HEK293 (cell line): ENCODE measurements around the gene B3GLCT.

Experiments
- CTCF ChIA-PET: fragments of 350-600 bp; formaldehyde crosslinking; extraction: SDS; loops from one replicate; lab custom pipeline; 2021; ENCODE audit warnings: antibody characterized with exemption; lab: Yijun Ruan, JAX
- POLR2A ChIA-PET: fragments of 300-600 bp; formaldehyde crosslinking; extraction: SDS; loops from one replicate; lab custom pipeline; 2020; ENCODE audit warnings: antibody characterized with exemption, inconsistent platforms; lab: Yijun Ruan, JAX
- H3K27ac ChIP-seq: fragments of 200-500 bp; sonication (Bioruptor generic); 2 replicates; pipeline ENCODE4 v1.5.1; 2014; ENCODE audit warnings: low read depth, low read length, control low read depth, inconsistent platforms; ENCODE audit errors: extremely low read depth
- H3K36me3 ChIP-seq, 2 experiments: fragments of 200-500 bp in 1 of 2; sonication (Bioruptor generic) in 1 of 2; 1 replicate in 1 of 2; 2 replicates in 1 of 2; pipeline ENCODE4 v1.5.1; 2014 to 2017; ENCODE audit warnings: inconsistent platforms in 2 of 2, low read length in 2 of 2; ENCODE audit not compliant: control insufficient read depth in 2 of 2, insufficient read depth in 1 of 2
- H3K4me1 ChIP-seq: fragments of 200-500 bp; sonication (Bioruptor generic); 2 replicates; pipeline ENCODE4 v1.5.1; 2014; ENCODE audit warnings: mild to moderate bottlenecking, low read length, inconsistent platforms; ENCODE audit not compliant: control insufficient read depth, insufficient read depth
- H3K4me3 ChIP-seq: 2 replicates; pipeline ENCODE4 v1.5.1; 2011; ENCODE audit warnings: low read depth, mild to moderate bottlenecking, control low read depth, low read length, moderate library complexity
- H3K9me3 ChIP-seq: fragments of 200-500 bp; sonication (Bioruptor generic); 2 replicates; pipeline ENCODE4 v1.5.1; 2014; ENCODE audit warnings: low read depth, low read length, inconsistent platforms; ENCODE audit not compliant: control insufficient read depth, insufficient read depth
- GLIS2 ChIP-seq: fragments of 450-650 bp; formaldehyde crosslinking; IDR thresholded peaks from 2 replicates; pipeline ENCODE4 v1.5.1; 2016; ENCODE audit warnings: missing biosample characterization, missing genetic modification characterization
- IKZF3 ChIP-seq: fragments of 450-650 bp; IDR thresholded peaks from 2 replicates; pipeline ENCODE4 v1.5.0; 2018; ENCODE audit warnings: missing biosample characterization, mild to moderate bottlenecking, missing genetic modification characterization, moderate library complexity
- KLF16 ChIP-seq: fragments of 450-650 bp; formaldehyde crosslinking; IDR thresholded peaks from 2 replicates; pipeline ENCODE4 v1.5.1; 2017; ENCODE audit warnings: missing biosample characterization, missing genetic modification characterization
- SETDB1 ChIP-seq: IDR thresholded peaks from one replicate; pipeline ENCODE4 v1.6.1; 2017; ENCODE audit warnings: mild to moderate bottlenecking, low read length, moderate library complexity, mixed read lengths; ENCODE audit not compliant: insufficient read length
- YY1 ChIP-seq: fragments of 450-650 bp; formaldehyde crosslinking; IDR thresholded peaks from 2 replicates; pipeline ENCODE4 v1.5.1; 2018; ENCODE audit warnings: missing biosample characterization, missing genetic modification characterization
- YY2 ChIP-seq: fragments of 450-650 bp; formaldehyde crosslinking; IDR thresholded peaks from 2 replicates; pipeline ENCODE4 v1.5.1; 2016; ENCODE audit warnings: missing biosample characterization, missing genetic modification characterization
- ZFP41 ChIP-seq: fragments of 450-650 bp; formaldehyde crosslinking; IDR thresholded peaks from 2 replicates; pipeline ENCODE4 v1.5.1; 2016; ENCODE audit warnings: missing biosample characterization, missing genetic modification characterization, borderline replicate concordance
- ZNF132 ChIP-seq: fragments of 450-650 bp; formaldehyde crosslinking; IDR thresholded peaks from 2 replicates; pipeline ENCODE4 v1.5.1; 2017; ENCODE audit warnings: missing biosample characterization, missing genetic modification characterization, borderline replicate concordance
- ZNF155 ChIP-seq: fragments of 450-650 bp; formaldehyde crosslinking; IDR thresholded peaks from 2 replicates; pipeline ENCODE4 v1.5.1; 2016; ENCODE audit warnings: missing biosample characterization, missing genetic modification characterization
- ZNF184 ChIP-seq: fragments of 450-650 bp; IDR thresholded peaks from 2 replicates; pipeline ENCODE4 v1.5.1; 2018; ENCODE audit warnings: missing biosample characterization, mild to moderate bottlenecking, missing genetic modification characterization
- ZNF311 ChIP-seq: fragments of 450-650 bp; formaldehyde crosslinking; IDR thresholded peaks from 2 replicates; pipeline ENCODE4 v1.5.1; 2017; ENCODE audit warnings: missing biosample characterization, missing genetic modification characterization, borderline replicate concordance
- ZNF324 ChIP-seq: fragments of 450-650 bp; formaldehyde crosslinking; IDR thresholded peaks from 2 replicates; pipeline ENCODE4 v1.5.1; 2016; ENCODE audit warnings: missing biosample characterization, missing genetic modification characterization
- ZNF37A ChIP-seq: fragments of 450-650 bp; IDR thresholded peaks from 2 replicates; pipeline ENCODE4 v1.5.1; 2018; ENCODE audit warnings: missing biosample characterization, missing genetic modification characterization
- ZNF473 ChIP-seq: fragments of 450-650 bp; formaldehyde crosslinking; IDR thresholded peaks from 2 replicates; pipeline ENCODE4 v1.5.1; 2017; ENCODE audit warnings: missing biosample characterization, missing genetic modification characterization
- ZNF501 ChIP-seq: fragments of 450-650 bp; formaldehyde crosslinking; IDR thresholded peaks from 2 replicates; pipeline ENCODE4 v1.5.1; 2016; ENCODE audit warnings: missing biosample characterization, missing genetic modification characterization
- ZNF514 ChIP-seq: fragments of 450-650 bp; formaldehyde crosslinking; IDR thresholded peaks from 2 replicates; pipeline ENCODE4 v1.5.1; 2016; ENCODE audit warnings: missing biosample characterization, missing genetic modification characterization
- ZNF529 ChIP-seq: fragments of 450-650 bp; formaldehyde crosslinking; IDR thresholded peaks from 2 replicates; pipeline ENCODE4 v1.5.1; 2017; ENCODE audit warnings: missing genetic modification characterization, missing biosample characterization; ENCODE audit not compliant: insufficient replicate concordance
- ZNF530 ChIP-seq: fragments of 450-650 bp; formaldehyde crosslinking; IDR thresholded peaks from 2 replicates; pipeline ENCODE4 v1.5.1; 2016; ENCODE audit warnings: low read depth, missing biosample characterization, missing genetic modification characterization
- ZNF558 ChIP-seq: fragments of 450-650 bp; formaldehyde crosslinking; IDR thresholded peaks from 2 replicates; pipeline ENCODE4 v1.5.1; 2016; ENCODE audit warnings: missing biosample characterization, missing genetic modification characterization
- ZNF596 ChIP-seq: fragments of 450-650 bp; IDR thresholded peaks from 2 replicates; pipeline ENCODE4 v1.5.0; 2018; ENCODE audit warnings: missing biosample characterization, mild to moderate bottlenecking, missing genetic modification characterization, moderate library complexity
- ZNF624 ChIP-seq: fragments of 450-650 bp; formaldehyde crosslinking; IDR thresholded peaks from 2 replicates; pipeline ENCODE4 v1.5.1; 2017; ENCODE audit warnings: missing biosample characterization, missing genetic modification characterization
- ZNF629 ChIP-seq: fragments of 450-650 bp; formaldehyde crosslinking; IDR thresholded peaks from 2 replicates; pipeline ENCODE4 v1.5.1; 2017; ENCODE audit warnings: missing biosample characterization, missing genetic modification characterization
- ZNF837 ChIP-seq: fragments of 450-650 bp; formaldehyde crosslinking; IDR thresholded peaks from 2 replicates; pipeline ENCODE4 v1.5.1; 2016; ENCODE audit warnings: missing biosample characterization, missing genetic modification characterization
- TF ChIP-seq, protein P1 (sequence below): fragments of 450-650 bp; formaldehyde crosslinking; IDR thresholded peaks from 2 replicates; pipeline ENCODE4 v1.5.1; 2016; ENCODE audit warnings: missing biosample characterization, missing genetic modification characterization
- TF ChIP-seq, protein P2 (sequence below): fragments of 450-650 bp; formaldehyde crosslinking; IDR thresholded peaks from 2 replicates; pipeline ENCODE4 v1.5.1; 2016; ENCODE audit warnings: missing biosample characterization, missing genetic modification characterization
- TF ChIP-seq, protein P3 (sequence below): fragments of 450-650 bp; formaldehyde crosslinking; IDR thresholded peaks from 2 replicates; pipeline ENCODE4 v1.5.1; 2016; ENCODE audit warnings: missing biosample characterization, missing genetic modification characterization
- TF ChIP-seq, protein P4 (sequence below): fragments of 450-650 bp; formaldehyde crosslinking; conservative IDR thresholded peaks from 2 replicates; pipeline ENCODE4 v1.5.1; 2016; ENCODE audit warnings: low read depth, missing biosample characterization, missing genetic modification characterization
- TF ChIP-seq, protein P5 (sequence below): fragments of 450-650 bp; formaldehyde crosslinking; IDR thresholded peaks from 2 replicates; pipeline ENCODE4 v1.5.1; 2017; ENCODE audit warnings: missing biosample characterization, missing genetic modification characterization

The B3GLCT gene

DNA sequence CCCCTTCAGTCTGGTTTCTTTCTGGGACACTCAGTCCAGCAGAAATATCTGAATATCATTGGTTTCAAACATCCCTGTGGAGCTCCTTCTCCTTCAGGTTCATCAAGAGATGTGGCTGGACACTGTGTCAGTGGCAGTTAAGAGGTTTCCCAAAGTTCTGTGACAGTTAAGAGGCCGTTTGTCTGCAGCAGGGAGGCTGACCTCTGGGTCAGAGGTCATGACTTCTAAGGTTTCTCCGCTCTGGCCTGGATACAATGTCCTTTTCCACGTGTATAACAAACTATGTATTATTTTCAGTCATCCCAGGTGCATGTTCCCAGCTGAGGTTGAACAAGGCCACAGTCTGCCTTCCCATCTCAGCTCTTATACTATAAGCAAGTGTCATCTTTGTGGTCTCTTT, 174.9 kb downstream of the B3GLCT start:
- no peaks in the 10 kb centered on the region for H3K36me3 ChIP-seq
- TF ChIP-seq ZNF155 (tag by site-specific recombination) (no peak), ZNF311 (no peak), YY2 (tag by site-specific recombination) (no peak), YY1 (no peak), SETDB1 (no peak), KLF16 (tag by site-specific recombination) (no peak), ZNF514 (tag by site-specific recombination) (no peak), ZNF132 (no peak), ZNF629 (tag by site-specific recombination) (no peak), ZNF184 (tag by site-specific recombination) (no peak), ZNF837 (tag by site-specific recombination) (no peak)
- TF ChIP-seq, protein P1, sequence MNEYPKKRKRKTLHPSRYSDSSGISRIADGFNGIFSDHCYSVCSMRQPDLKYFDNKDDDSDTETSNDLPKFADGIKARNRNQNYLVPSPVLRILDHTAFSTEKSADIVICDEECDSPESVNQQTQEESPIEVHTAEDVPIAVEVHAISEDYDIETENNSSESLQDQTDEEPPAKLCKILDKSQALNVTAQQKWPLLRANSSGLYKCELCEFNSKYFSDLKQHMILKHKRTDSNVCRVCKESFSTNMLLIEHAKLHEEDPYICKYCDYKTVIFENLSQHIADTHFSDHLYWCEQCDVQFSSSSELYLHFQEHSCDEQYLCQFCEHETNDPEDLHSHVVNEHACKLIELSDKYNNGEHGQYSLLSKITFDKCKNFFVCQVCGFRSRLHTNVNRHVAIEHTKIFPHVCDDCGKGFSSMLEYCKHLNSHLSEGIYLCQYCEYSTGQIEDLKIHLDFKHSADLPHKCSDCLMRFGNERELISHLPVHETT (tag by site-specific recombination), result no peak
- no peak overlapping the region for H3K27ac ChIP-seq
- no peaks in the 10 kb centered on the region for H3K9me3 ChIP-seq
- ChIA-PET POLR2A (no interaction called here), CTCF (no interaction called here)
- H3K4me3 ChIP-seq, result no peak overlapping the region
- H3K4me1 ChIP-seq, result no peaks in the 10 kb centered on the region

DNA sequence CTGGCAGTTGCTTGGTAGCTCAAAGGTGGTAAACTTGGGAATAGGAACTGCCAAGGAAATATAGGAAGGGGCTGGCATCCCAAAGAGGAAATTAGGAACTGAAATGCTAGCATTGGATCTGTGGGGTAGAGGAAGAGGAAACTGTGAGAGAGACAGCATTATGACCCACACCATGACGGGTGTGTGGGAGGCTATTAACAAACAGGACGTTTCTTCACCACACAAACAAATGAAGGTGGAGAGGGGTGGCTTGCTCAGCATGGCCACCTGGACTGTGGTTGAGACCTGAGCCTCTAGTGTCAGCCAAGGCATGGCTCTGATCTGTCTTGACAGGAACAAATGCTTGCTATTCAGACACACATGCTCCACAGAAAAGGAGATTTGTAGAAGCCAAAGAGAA, 178.2 kb downstream of the B3GLCT start:
- Histone ChIP-seq H3K4me1 (no peaks in the 10 kb centered on the region), H3K27ac (no peak overlapping the region), H3K4me3 (no peak overlapping the region), H3K9me3 (no peaks in the 10 kb centered on the region), H3K36me3 (no peaks in the 10 kb centered on the region)
- POLR2A ChIA-PET, result no interaction called here
- CTCF ChIA-PET, result interaction anchor here (0.6 kb wide), 1 partner anchor 74 kb away, joined by 3 read pairs; no protein-coding TSS in a partner anchor
- TF ChIP-seq, protein P2, sequence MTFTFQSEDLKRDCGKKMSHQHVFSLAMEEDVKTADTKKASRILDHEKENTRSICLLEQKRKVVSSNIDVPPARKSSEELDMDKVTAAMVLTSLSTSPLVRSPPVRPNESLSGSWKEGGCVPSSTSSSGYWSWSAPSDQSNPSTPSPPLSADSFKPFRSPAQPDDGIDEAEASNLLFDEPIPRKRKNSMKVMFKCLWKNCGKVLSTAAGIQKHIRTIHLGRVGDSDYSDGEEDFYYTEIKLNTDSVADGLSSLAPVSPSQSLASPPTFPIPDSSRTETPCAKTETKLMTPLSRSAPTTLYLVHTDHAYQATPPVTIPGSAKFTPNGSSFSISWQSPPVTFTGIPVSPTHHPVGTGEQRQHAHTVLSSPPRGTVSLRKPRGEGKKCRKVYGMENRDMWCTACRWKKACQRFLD (tag by site-specific recombination), result no peak
- TF ChIP-seq ZNF558 (tag by site-specific recombination) (no peak), ZNF324 (no peak), ZNF501 (tag by site-specific recombination) (no peak), ZNF596 (tag by site-specific recombination) (no peak), ZNF37A (no peak), ZNF530 (no peak), ZFP41 (tag by site-specific recombination) (no peak), GLIS2 (tag by site-specific recombination) (no peak), IKZF3 (tag by site-specific recombination) (no peak), ZNF529 (tag by site-specific recombination) (no peak), ZNF624 (tag by site-specific recombination) (no peak), ZNF473 (tag by site-specific recombination) (no peak)
- TF ChIP-seq, protein P3, sequence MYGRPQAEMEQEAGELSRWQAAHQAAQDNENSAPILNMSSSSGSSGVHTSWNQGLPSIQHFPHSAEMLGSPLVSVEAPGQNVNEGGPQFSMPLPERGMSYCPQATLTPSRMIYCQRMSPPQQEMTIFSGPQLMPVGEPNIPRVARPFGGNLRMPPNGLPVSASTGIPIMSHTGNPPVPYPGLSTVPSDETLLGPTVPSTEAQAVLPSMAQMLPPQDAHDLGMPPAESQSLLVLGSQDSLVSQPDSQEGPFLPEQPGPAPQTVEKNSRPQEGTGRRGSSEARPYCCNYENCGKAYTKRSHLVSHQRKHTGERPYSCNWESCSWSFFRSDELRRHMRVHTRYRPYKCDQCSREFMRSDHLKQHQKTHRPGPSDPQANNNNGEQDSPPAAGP (tag by site-specific recombination), result no peak
- TF ChIP-seq, protein P4, sequence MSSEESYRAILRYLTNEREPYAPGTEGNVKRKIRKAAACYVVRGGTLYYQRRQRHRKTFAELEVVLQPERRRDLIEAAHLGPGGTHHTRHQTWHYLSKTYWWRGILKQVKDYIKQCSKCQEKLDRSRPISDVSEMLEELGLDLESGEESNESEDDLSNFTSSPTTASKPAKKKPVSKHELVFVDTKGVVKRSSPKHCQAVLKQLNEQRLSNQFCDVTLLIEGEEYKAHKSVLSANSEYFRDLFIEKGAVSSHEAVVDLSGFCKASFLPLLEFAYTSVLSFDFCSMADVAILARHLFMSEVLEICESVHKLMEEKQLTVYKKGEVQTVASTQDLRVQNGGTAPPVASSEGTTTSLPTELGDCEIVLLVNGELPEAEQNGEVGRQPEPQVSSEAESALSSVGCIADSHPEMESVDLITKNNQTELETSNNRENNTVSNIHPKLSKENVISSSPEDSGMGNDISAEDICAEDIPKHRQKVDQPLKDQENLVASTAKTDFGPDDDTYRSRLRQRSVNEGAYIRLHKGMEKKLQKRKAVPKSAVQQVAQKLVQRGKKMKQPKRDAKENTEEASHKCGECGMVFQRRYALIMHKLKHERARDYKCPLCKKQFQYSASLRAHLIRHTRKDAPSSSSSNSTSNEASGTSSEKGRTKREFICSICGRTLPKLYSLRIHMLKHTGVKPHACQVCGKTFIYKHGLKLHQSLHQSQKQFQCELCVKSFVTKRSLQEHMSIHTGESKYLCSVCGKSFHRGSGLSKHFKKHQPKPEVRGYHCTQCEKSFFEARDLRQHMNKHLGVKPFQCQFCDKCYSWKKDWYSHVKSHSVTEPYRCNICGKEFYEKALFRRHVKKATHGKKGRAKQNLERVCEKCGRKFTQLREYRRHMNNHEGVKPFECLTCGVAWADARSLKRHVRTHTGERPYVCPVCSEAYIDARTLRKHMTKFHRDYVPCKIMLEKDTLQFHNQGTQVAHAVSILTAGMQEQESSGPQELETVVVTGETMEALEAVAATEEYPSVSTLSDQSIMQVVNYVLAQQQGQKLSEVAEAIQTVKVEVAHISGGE, result no peak
- TF ChIP-seq, protein P5, sequence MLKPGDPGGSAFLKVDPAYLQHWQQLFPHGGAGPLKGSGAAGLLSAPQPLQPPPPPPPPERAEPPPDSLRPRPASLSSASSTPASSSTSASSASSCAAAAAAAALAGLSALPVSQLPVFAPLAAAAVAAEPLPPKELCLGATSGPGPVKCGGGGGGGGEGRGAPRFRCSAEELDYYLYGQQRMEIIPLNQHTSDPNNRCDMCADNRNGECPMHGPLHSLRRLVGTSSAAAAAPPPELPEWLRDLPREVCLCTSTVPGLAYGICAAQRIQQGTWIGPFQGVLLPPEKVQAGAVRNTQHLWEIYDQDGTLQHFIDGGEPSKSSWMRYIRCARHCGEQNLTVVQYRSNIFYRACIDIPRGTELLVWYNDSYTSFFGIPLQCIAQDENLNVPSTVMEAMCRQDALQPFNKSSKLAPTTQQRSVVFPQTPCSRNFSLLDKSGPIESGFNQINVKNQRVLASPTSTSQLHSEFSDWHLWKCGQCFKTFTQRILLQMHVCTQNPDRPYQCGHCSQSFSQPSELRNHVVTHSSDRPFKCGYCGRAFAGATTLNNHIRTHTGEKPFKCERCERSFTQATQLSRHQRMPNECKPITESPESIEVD (tag by site-specific recombination), result no peak
